GM18502 (cell line): ENCODE data around the gene ADGRD1.
"Not testable (repeated sequence)": the region's sequence is repeated elsewhere in the genome, so short reads cannot be mapped to it uniquely, and the experiment has no call there.

ENCODE experiments used
- ATAC-seq: cut with Tn5 transposase; IDR thresholded peaks from one replicate; pipeline ENCODE4 v1.9.1; 2021; ENCODE audit warnings: mild to moderate bottlenecking; ENCODE audit not compliant: unreplicated experiment, poor library complexity

ADGRD1 gene

GRCh38 chr12:131066207-131066885 is 112.6 kb downstream of the ADGRD1 start:
- no peak for ATAC-seq

DNA sequence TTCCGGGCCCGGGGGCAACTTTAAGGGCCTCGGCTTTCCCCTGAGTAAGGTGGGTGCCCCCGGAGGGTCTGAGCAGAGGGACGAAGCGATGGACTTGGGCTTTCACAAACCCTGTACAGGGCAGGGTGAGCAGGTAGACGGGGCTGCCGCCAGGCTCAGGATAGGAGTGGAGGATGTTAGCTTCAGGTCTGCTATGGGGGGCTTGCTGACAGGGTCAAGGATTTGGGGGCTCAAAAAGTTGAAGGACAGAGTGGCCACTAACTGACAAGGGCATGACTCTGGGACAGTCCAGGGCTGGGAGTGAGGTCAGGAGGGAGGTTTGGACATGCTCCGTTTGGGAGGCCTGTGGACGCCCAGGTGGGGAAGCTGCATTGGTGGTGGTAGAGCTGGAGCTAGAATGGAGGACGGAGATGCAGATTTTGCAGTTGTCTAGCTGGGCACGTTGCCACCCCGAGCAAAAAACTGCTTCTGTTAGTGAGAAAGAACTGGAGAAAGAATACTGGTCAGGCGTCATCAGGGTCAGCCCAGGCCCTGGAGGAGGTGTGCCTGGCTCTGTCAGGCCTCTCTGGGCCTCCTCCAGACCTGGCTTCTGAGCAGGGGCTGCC is 113.3 kb downstream of the ADGRD1 start:
- no peak for ATAC-seq

GRCh38 chr12:131067981-131068851 is 114.5 kb downstream of the ADGRD1 start:
- no peak for ATAC-seq

DNA sequence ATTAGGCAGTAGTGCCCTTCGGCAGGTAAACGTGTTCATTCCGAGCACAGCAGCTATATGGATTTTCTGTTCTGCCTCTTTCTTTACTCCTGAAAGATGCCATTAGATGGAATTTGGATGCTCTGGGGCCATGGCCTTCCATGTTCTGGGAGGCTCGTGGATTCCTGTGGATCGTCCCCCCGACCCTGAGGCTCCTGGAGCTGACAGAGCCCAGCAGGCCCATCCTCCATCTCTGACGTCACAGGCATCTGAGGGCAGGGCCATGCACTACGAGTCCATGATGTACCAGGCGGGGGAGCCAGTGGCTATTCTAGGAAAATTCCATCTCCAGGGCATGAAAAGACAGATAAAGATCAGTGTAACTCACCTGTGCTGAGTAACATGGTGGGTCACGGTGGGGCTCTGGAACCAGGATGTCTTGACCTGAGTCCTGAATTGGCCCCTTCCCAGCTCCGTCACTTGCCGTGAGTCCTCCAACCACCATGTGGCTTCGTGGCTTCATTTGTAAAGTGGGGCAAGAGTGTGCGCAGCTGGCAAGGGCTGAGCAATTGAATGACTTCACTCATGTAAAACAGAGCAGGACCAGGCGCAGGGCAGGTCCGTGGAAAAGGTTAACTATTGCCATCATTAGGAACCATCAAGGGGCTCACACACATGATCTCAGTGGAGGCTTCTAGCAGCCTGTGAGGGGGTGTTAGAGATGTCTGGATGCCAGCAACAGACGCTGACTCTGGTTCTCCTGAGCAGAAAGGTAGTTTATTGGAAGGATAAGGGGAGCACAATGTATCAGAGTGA is 115.4 kb downstream of the ADGRD1 start:
- ATAC-seq = not testable (repeated sequence)

DNA sequence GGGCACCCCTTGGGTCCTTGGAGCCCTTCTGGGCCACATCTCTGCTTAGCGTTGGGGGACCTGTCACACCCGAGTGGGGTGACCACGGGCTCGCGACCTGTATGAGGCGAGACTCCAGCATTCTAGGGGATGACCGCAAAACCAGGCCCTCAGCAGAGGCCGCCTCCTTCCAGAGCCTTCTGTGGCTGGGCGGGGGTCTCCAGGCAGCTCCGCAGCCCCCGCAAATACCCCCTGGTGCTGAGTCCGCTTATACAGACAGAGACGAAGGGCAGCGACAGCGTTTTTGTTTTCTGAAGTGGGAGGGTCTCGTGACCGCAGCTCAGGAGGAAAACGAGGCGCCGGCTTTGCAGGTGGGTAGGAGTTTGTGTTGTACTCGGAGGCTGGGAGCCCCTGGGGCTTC is 116.4 kb downstream of the ADGRD1 start:
- ATAC-seq = not testable (repeated sequence)

DNA sequence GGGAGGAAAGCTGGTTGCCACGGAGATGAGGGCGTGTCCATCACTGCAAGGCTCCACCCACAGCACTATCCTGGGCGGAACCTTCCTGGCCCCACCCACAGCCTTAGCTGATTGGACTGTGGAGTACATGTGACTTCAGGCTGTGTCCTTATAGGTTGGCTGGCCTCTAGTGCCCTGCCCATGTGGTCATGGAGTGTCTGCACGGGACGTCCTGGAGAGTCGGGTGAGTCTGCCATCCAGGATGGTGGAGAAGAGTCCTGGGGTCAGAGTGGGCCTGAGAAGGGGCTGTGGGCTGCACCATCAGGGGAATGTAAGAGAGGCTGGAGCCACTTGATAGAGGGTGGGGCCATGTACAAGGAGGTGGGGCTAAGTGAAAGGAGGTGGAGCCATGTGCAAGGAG is 117.0 kb downstream of the ADGRD1 start:
- ATAC-seq = not testable (repeated sequence)

GRCh38 chr12:131071234-131071820 is 117.6 kb downstream of the ADGRD1 start:
- not testable (repeated sequence) for ATAC-seq

DNA sequence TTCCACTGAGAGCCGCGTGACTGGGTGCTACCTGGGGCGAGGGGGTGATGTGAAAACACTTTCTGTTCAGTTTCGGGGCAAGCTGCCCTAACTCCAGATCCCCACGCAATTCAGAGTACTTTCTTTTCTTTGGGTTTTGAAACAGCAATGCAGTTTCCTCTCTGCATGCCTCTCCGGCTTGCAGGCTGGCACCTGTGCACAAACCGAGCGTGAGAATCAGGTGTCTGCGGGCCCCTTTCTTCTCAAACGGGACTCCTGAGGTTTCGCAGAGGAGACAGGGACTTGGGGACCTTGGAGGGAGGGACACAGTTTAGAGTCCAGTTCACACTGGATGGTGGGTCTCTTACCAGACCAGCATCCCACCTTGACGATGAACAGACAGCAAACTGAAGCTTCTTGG is 118.2 kb downstream of the ADGRD1 start:
- ATAC-seq = not testable (repeated sequence)

- ATAC-seq = no peak
Observed at GRCh38 chr12:131072451-131073230, 118.9 kb downstream of the ADGRD1 start.

- ATAC-seq = no peak
Observed at GRCh38 chr12:131074221-131075083, 120.7 kb downstream of the ADGRD1 start.

- no peak for ATAC-seq
Observed at GRCh38 chr12:131075194-131075593, 121.5 kb downstream of the ADGRD1 start.

DNA sequence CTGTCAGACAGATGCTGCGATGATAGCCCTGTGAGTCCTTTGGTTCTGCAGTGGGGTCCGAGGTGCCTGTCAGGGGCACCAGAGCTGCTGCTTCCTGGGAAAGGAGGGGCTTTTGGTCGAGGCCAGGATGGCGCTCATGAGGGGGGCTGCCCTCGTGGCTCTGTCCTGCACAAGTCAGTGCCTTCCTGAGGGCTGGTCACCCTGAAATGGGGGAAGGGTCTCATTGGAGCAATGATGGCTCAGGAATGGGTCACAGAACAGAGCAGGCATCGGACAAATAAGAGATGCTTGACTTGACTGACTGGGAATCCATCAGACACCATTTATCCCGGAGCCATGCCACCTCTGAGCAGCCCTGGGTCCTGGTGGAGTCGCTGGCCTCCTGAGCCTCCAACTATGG is 121.9 kb downstream of the ADGRD1 start:
- no peak for ATAC-seq

DNA sequence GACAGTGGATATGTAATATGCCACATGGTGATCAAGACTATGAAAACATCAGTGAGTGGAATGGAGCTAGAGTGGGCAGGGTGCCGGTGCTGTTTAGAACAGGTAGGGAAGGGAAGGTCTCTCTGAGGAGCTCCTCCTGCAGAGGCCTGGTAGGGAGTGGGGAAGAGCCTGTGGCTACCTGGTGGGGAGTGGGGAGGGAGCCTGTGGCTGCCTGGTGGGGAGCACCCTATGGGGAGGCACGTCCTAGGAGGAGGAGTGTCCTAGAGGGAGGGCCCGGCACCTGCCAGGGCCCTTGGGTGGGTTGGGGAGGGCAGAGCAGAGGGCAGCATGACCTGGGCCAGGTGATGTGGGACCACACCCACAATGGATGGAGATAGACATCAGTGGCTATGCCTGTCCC is 122.6 kb downstream of the ADGRD1 start:
- no peak for ATAC-seq

DNA sequence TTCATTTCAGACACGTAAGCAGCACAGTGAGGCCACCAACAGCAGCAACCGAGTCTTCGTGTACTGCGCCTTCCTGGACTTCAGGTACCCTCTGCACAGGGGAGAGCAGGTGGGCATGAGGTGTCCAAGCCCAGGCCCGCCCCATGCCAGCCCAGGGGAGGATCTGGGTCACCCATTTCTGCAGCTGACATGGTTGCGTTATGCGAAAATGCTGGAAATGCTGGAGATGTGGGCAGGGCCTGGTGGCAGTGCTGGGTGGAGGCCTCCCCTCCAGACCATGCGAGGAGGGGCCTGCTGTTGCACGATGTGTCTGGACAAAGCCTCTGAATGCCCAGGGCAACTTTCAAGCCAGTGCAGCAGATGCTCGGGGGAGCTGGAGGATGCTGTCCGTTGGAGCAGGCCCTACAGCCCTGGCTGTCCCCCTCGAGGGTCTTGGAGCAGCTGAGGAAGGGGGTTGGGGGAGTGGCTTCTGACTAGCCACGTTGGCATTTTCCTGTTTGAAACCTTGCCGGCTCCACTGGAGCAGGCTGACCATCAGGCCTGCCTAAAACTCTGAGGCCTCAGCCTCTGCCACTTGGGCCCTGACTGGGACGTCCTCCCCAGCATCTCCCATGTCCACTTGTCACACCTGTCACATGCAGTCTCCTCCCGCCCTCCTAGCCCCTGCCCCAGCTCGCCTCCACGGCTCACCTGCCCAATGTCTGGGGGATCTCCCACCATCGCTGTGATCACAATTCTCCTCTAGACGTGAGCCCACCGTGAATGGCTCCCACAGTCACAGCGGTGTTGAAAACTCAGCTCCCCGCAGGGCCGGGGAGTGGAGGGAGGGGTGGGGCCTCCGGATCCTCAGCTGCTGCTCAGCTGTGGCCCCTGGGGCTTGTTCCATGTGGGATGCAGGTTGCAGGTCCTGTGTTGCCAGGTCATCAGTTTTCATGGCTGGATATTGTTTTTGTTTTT is 123.4 kb downstream of the ADGRD1 start:
- ATAC-seq = no peak

GRCh38 chr12:131077931-131078391 is 124.3 kb downstream of the ADGRD1 start:
- no peak for ATAC-seq

DNA sequence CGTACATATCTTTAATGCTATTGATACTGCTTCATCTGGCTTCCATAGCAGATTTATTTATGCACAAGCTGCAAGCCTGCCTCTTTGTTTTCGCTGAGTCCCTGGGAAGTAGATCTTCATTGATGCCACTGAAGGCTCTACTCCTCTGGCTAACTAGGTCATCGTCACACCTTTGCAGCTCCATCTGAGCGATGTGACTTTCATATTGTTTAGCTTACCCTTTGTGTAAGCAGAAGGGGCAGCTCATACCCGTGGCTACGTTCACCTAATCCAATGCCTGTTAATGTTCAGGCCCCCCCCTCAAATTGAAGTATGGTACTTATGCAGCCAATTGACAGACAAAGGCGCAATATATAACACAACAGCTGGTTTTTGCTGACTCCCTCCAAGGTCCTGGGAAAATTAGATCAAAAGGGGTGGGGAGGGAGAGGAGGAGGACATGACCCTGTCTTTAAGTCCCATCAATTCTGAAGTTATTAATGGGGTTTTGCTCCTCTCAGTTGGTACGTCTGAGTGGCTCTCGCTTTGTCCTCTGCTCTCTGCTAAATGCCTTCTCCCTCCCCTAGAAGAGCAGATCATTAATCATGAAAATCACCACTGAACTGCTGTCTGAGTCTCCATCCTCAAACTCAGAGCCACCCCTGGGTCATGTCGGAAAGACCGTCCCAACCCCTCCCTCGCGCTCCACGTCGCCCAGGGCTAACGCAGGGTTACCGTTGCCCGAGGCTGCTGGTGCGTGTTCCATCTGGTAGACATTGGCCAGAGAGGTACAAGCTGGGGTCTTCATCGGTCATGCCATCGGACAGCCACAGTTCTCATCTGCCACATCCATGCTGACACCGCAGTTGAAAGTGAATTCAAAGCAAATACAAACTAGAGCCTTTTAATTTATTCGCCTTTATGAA is 128.8 kb downstream of the ADGRD1 start:
- ATAC-seq = no peak
